Measurements from ENCODE around the gene NAT14.
"Not testable (repeated sequence)": the region's sequence is repeated elsewhere in the genome, so short reads cannot be mapped to it uniquely, and the experiment has no call there.

Gene NAT14

GRCh38 chr19:55504252-55504603 lies 19.2 kb downstream of the NAT14 start:
- no peak for DNase-seq

GRCh38 chr19:55504981-55505380 lies 20.0 kb downstream of the NAT14 start:
- no peak for DNase-seq

GRCh38 chr19:55508120-55508519 lies 23.1 kb downstream of the NAT14 start:
- DNase-seq: no peak

- peak; percentile 97 for DNase-seq
Observed at GRCh38 chr19:55516878-55517620, 32.1 kb downstream of the NAT14 start.

GRCh38 chr19:55519451-55520311 lies 34.7 kb downstream of the NAT14 start:
- DNase-seq: peak; percentile 73

GRCh38 chr19:55520691-55521292 lies 35.8 kb downstream of the NAT14 start:
- DNase-seq: no peak

GRCh38 chr19:55525289-55526101 lies 40.5 kb downstream of the NAT14 start:
- no peak for DNase-seq

- no peak for DNase-seq
Observed at GRCh38 chr19:55526216-55527196, 41.5 kb downstream of the NAT14 start.

GRCh38 chr19:55527197-55528029 lies 42.4 kb downstream of the NAT14 start:
- DNase-seq: no peak

- no peak for DNase-seq
Observed at GRCh38 chr19:55528030-55528803, 43.2 kb downstream of the NAT14 start.

GRCh38 chr19:55529636-55530234 lies 44.7 kb downstream of the NAT14 start:
- DNase-seq: no peak

- DNase-seq: no peak
Observed at GRCh38 chr19:55530996-55531395, 46.0 kb downstream of the NAT14 start.

GRCh38 chr19:55534280-55534679 lies 49.3 kb downstream of the NAT14 start:
- DNase-seq: not testable (repeated sequence)

GRCh38 chr19:55535173-55535964 lies 50.4 kb downstream of the NAT14 start:
- DNase-seq: peak; percentile 21

- no peak for DNase-seq
Observed at GRCh38 chr19:55535965-55536350, 51.0 kb downstream of the NAT14 start.

GRCh38 chr19:55536366-55536765 lies 51.4 kb downstream of the NAT14 start:
- DNase-seq: no peak
